GM11168 (cell line): ENCODE measurements around the gene PLIN4.

Experiments used
- in situ Hi-C: fragments of 300-500 bp; cut with MboI; formaldehyde crosslinking; loops from one replicate; pipeline ENCODE4 v1.12.0; 2022; ENCODE audit warnings: low sequenced_read_pairs; ENCODE audit not compliant: unreplicated experiment

PLIN4 gene

DNA sequence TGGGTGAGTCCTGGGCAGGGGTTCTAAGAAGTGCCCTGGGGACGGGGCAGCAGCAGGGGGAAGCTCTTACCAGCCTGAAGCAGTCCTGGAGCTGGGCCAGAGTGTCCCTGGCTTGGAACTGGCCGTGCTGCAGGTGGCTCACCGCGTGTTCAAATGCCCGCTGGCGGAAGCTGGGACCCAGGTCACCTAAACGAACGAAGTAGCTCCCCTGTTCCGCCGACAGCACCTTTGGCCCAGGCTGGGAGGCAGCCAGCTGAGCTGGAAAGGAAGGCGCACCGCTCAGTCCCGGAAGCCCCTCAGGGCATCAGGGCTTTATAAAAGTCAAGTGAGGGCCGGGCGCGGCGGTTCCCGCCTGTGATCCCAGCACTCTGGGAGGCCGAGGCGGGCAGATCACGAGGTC is 9.6 kb downstream of the PLIN4 start:
- in situ Hi-C loops = no loop called here

DNA sequence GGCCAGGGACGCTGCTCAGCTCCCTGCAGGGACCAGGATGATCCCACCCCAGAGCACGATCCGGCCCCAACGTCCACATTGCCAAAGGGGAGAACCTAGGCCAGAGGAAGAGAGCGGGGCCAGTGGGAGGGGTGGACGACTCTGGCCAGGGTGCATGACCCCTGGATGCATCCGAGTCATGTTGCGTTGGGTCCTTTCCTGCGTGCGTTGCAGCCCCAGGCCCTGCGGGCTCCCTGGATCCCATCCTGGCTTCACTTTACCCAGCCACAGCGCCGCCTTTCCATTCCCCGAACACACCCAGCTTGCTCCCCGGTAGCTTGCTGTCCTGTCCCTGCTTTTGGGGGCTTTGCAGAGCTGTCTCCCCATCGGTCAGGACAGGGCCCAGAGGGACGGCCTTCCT is 10.5 kb downstream of the PLIN4 start:
- in situ Hi-C loops = no loop called here

DNA sequence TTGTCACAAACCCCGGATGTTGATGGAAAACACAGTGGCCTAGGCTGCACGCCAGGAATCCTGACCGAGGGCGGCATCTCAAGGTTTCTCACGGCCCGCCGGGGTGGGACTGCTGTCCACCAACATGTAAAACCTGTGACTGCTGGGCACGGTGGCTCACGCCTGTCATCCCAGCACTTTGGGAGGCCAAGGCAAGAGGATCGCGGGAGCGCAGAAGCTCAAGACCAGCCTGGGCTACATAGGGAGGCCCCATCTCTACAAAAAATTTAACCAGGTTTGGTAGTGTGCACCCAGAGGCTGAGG is 11.2 kb downstream of the PLIN4 start:
- in situ Hi-C loops = no loop called here

DNA sequence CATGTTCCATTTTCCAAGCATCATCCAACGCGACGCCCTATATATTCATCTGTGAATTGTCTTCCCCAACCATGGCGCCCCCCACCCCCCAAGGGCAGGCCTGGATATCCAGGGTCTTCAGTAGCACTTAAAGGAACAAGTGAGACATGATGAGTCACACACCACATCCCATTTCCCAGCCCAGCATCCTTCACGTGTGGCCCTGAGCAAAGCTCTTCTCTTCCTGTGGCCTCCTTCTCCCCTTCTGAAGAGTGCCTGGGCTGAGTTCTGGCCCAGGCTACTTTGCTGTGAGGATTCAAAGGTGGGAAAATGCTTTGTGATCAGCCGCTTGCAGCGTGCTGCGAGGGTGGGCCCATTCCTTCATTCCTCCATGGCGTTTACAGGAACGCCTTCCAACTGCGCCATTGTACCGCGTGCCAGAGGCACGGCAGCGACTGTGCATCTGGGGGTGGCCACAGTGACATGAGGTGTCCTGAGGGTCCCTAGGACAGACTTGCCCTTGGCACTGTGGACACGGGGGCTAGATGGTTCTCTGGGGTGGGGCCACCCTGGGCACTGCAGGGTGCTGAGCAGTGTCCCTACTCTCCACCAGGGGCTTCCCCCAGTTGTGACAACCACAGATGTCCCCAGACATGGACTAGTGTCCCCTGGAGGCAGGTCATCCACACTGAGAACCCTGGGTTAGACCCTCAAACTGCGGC is 11.7 kb downstream of the PLIN4 start:
- in situ Hi-C loops = no loop called here

DNA sequence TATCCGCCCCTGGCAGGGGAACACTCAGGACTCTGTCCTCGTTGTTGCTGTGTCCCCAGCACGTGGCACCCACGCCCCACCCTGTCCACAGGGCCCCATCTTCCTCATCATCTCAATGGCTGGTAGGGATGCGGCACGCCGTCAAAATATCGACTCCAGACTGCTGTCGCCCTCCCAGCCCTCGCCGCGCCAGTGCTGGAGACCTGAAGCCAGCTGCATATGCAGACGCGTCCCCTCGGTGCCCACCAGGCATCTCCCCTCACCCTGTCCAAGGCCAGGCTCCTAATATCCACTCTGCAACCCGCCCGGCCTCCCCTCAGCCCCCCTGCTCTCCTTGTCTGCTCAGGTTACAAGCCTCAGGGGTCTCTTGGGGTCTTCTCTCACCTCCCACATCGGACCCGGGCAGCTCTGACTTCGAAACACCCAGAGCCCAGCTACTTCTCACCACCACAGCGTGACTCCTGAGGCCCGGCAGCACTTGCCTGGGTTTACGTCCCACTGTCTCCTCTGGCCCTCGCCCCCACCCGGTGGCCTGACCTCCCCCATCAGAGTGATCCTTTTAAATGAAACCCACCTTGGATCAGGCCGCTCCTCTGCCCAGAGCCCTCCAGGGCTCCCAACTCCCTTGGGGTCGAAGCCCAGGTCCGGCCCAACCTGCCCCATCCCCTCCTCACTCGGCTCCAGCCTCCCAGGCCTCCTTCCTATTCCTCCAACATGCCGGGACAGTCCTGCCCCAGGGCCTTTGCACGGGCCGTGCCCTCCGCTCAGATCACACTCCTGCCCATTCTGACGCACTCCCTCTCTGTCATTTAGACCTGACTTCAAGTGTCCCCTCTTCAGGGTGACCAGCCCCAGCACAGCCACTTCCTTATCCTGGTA is 12.5 kb downstream of the PLIN4 start:
- in situ Hi-C loops = no loop called here

DNA sequence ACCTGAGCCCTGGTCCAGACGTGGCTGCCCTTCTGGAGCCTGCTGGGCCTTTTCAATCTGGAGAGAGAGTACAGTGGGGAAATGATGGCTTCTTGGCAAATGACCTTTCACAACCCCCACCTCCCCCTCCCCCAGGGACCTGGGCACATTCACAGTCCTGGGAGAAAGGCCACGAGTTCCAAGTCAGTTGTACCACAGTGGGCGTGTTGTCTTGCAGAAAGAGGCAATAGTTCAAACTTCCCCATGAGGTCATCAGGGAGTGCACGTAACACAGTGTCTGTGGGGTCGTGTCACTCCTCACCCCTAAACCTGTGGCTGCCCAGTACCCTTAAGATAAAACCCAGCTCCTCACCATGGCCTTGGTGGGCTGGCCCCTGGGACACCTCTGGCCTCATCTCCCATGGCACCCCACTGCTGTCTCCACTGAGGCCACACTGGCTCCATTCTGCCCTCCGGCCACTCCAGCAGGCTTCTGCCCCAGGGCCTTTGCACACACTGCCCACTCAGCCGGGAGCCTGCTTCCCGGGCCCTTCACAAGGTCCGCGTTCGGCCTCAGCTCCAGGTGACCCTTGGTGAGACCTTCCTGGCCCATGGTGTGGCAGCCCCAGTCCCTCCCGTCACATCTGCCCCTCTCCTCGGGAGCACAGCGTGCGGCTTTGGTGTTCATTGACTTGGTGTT is 13.3 kb downstream of the PLIN4 start:
- in situ Hi-C loops = no loop called here

DNA sequence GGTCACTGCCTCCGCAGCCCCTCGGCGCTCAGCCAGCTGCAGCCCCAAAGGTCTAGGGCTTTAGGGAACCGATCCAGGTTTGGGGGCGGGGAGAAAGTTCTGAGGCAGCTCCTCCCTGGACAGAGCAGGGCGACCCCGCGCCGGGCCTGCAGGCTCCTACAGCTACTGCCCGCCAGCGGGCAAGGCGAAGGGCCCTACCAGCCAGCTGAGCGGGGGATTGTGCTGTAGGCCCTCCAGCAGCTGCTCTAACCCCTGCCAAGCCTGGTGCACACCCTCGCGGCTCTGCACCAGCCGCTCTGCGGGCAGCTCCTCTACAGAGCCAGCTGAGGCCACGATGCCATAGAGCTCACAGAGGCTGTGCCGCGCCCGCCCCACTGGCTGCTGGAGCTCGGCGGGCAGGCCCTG is 14.0 kb downstream of the PLIN4 start:
- in situ Hi-C loops = no loop called here

DNA sequence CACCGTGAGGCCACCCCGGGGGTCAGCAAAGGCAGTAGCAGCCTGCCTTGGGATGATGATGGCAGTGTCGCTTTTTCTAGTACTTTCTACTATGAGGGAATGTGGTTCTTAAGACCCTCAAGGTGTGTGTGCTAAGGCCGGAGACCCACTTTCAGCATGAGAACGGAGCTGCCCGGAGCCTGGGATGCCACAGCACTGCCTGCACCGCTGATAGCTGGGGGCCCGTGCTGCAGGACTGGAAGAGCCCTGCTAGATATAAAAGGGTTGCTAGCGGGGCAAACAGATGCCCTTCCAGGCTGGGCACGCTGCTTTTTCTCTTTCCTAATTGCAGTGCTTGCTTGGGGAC is 14.5 kb downstream of the PLIN4 start:
- in situ Hi-C loops = no loop called here

DNA sequence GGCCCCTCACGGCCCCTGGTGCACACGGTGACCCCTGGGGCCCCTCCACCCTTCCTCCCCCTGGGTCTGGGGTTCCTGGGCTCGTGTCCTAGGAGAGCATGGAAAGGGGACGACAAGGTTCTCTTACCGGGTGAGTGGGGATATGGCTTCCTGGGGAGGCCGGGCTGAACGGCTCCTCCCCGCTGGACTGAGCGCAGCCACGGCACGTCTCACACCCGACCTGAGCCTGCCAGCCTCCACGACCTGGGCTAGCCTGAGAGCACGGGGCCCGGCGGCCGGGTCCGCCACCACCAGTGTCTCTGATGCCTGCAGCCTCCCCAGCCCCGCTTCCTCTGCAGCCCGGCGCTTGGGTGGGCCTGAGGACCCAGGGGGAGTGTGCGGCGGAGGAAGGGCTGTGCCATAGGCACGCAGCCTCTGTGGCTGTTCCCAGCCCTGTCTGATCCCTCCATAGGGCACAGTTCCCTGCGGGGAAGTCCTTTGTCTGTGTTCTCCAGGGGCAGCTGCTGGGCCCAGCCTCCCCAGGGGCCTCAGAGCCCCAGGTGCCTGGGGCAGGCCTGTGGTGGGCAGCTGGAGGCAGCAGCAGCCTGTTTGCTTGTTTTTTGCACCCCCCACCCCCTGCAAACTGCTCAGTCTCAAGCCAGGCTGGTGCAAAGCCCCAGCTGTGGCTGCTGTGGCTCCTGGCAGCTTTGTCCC is 15.0 kb downstream of the PLIN4 start:
- in situ Hi-C loops = no loop called here

DNA sequence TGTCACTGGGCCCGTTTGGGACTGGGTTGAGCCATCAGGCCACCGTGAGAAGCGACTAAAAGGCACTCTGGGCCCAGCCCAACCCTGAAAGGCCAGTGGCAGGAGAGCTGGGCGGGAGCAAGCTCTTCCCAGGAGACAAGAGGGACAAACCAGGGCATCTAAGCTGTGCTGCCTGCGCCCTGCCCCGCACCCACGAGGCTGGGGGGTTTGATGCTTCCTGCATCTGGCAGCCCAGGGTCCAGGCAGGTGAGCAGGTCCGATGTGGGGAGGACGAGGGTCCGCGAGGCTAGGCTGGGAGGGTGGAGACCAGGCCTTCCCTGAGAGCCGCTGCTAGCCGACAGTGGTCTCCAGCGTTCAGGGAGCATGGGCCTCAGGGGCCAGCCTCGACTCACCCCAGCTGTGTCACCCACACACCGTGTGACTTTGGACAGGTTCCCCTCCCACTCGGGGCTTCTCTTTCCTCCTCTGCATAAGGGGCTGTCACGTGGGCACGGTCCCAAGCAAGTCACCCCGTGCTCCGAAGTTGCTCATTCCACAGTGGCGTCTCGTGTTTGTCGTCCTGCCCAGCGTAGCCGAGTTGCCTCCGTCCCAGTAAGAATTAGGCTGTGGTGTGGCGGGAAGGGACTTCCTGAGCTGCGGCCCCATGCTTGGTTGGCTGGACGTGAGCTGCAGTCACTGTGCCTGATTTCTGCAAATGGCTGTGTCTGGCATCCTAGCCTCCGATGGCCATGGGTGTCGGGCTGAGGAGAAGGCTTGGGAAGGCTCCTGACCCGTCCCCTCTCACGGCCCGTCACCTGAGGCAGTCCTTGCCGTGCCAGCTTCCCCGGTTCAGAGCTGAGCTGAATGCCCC is 15.8 kb downstream of the PLIN4 start:
- in situ Hi-C loops = no loop called here

DNA sequence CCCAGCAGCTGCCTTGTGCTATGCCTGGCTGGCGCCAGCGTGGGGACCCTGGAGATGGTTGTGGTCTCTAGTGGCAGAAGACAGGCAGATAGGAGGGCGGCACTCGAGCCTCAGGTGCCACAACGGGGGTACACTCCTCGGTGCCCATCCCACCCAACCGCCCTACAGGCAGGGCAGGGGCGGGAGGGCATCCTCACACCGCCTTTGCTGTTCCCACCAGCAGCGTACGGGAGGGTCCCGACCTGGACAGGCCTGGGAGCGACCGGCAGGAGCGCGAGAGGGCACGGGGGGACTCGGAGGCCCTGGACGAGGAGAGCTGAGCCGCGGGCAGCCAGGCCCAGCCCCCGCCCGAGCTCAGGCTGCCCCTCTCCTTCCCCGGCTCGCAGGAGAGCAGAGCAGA is 16.6 kb downstream of the PLIN4 start:
- in situ Hi-C loops = no loop called here

DNA sequence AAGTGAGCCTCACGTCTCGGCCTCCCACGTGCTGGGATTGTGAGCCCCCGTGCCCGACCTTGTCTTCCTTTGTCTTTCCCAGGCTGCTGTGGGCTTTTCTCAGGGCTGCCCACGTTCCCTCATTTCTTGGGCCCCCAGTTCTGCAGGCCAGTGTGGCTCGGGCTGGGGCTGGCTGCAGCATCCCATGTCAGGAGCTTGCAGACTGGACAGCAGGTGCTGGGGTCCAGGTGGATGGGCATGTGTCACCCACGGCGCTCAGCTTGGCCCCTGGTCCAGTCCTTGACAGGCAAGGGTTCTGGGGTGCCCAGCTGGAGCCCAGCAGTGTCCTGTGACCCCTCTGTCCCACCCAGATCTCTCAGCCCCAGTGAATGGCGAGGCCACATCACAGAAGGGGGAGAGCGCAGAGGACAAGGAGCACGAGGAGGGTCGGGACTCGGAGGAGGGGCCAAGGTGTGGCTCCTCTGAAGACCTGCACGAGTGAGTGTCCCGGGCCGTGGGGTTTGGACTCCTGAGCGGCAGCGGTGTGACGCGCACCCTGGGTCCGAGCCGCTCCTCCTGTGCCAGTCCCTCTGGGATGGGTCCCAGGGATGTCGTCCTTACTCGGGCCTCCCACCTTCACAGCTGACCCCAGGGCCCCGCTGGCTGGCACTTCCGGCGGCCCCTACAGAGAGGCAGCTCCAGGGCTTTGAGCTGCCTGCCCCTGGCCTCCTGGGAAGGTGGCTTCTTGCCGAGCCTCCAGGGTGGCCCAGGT is 17.3 kb downstream of the PLIN4 start:
- in situ Hi-C loops = no loop called here

DNA sequence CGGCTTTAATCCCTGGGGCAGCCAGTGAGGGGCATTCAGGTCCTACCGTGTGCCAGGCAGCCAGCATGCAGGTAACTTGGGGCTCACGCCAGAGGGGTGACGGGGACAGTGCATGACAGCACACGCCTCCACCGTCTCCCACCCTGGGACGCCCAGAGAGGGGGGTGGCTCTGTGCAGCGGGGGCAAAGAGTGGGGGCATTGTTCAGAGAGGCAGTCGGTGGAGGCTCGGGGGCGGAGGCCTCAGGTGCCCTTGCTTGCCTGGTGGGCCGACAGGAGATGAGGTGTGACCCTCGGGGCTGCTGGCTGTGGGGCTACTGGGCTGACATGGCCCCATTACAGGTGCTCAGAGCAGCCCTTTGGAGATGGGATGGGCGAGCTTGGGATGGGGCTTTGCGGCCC is 18.4 kb downstream of the PLIN4 start:
- in situ Hi-C loops = no loop called here

DNA sequence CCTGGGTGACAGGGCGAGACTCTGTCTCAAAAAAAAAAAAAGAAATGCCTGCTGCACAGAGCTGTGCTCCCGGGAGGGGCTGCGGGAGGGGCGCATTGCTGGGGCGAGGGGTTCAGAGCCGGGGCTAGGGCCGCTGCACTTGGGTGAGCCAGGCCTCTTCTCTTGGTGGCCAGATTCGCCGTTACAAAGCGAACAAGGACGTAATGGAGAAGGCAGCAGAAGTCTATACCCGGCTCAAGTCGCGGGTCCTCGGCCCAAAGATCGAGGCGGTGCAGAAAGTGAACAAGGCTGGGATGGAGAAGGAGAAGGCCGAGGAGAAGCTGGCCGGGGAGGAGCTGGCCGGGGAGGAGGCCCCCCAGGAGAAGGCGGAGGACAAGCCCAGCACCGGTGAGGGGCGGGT is 19.0 kb downstream of the PLIN4 start:
- in situ Hi-C loops = no loop called here

DNA sequence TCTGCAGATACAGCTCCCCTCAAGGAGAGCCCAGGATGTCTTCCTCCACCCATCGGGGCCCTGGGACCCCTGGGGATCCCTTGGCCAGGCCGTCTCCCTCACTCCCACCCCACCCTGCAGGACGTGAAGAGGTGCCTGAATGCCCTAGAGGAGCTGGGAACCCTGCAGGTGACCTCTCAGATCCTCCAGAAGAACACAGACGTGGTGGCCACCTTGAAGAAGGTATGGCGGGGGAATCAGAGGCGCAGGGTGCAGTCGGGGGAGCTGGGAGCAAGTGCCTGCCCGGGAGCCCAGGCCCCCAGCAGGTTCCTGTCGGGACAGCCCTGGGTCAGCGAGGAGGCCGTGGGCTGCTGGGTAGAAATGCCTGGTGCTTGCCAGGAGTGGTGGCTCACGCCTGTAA is 19.6 kb downstream of the PLIN4 start:
- in situ Hi-C loops = no loop called here

DNA sequence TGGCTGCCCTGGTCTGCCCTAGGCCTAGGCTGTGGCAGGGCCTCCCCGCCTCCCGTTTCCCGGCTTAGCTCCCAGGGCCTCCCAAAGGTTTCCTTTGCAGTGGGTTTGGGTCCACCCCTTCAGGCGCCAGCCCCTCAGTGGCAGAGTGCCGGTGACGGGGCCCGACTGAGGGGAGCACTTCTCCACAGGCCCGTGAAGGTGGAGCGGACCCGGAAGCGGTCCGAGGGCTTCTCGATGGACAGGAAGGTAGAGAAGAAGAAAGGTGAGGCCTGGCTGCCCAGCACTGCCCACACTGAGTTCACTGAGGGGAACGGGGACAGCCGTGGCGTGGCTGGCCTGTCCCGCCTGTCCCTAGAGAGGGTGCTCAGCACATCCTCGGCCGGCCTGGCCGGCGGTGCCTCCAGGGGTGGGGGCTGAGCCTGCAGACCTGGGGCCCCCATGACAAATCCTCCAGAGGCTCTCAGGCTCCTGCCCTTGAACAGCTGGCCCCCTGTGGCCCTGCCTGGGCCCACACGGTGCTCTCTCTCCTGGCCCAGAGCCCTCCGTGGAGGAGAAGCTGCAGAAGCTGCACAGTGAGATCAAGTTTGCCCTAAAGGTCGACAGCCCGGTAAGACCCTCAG is 20.4 kb downstream of the PLIN4 start:
- in situ Hi-C loops = no loop called here

DNA sequence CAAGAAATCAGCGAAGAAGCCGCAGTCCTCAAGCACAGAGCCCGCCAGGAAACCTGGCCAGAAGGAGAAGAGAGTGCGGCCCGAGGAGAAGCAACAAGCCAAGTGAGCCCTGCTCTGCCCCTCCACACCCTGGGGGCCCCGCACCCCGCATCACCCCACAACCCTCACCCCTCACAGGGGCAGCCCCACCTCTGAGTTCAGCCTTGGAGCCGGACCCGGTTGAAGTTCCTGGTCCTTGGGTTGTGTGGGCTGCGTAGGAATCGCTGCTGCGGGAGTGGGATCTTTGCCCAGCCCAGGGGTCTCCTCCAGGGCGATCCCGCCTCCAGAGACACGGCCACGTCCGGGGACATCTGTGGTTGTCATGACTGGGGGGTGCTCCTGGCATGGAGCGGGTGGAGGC is 22.0 kb downstream of the PLIN4 start:
- in situ Hi-C loops = no loop called here

DNA sequence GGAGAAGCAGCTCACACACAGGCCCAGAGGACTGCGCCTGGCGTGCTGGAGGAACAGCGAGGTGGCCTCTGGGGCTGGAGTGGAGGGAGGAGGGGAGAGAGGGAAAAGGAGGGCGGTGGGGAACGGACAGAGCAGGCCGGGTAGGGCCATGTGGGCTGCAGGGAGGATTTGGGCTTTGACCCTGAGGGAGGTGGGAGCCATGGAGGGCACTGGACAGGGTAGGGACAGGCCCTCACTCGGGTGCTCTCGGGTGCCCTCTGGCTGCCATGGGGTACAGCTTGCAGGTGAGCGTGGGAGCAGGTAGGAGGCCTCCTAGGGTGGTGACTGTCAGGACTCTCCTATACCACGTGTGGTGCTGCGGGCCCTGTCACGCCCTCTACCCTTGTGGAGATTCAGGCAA is 22.8 kb downstream of the PLIN4 start:
- in situ Hi-C loops = no loop called here

DNA sequence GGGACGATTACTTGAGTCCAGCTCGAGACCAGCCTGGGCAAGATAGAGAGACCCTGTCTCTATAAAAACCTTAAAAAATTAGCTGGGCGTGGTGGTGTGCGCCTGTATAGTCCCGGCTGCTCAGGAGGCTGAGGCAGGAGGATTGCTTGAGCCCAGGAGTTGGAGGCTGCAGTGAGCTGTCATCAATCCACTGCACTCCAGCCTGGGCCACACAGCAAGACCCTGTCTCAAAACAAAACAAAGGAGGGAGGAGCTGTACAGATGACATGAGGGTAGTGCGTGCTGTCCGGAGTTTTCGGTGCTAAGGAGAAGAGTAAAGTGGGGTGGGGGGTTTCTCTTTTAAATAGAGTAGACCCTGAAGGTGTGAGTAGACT is 23.6 kb downstream of the PLIN4 start:
- in situ Hi-C loops = no loop called here
